ENCODE data around the gene MLXIP. TPM values are rescaled to one million over a fixed set of nuclear protein-coding genes. Genes with fewer than 3 reads are reported as not detected.

Gene MLXIP
- total and polyA plus RNA-seq, 2 experiments from 2014 or later, result 16.2 to 23.0 TPM

- no peaks in the 10 kb centered on the region for H3K36me3 ChIP-seq (ENCODE audit: insufficient read depth)
- H3K27ac Mint-ChIP-seq, result no peak overlapping the region
- TF ChIP-seq CREB1 (CRISPR knock-in tag; IDR thresholded peaks at IDR 0.05; ENCODE audit: low read depth), result no peak
- DNase-seq (ENCODE audit: low spot score) (no peak), ATAC-seq (no peak)
- H3K27me3 Mint-ChIP-seq (ENCODE audit: insufficient read depth, low read depth, poor library complexity), result peaks cover 4% of the 10 kb centered on the region
- no peaks in the 10 kb centered on the region for H3F3A ChIP-seq (replicated peaks; ENCODE audit: low read depth)
- no peaks in the 10 kb centered on the region for H3K79me2 ChIP-seq (replicated peaks; ENCODE audit: insufficient read depth)
- H3K4me3 ChIP-seq, result no peak overlapping the region
- H3K27me3 ChIP-seq (ENCODE audit: insufficient read depth), result no peaks in the 10 kb centered on the region
- no peak overlapping the region for H3K4me2 ChIP-seq
- H3K9me3 Mint-ChIP-seq, result no peaks in the 10 kb centered on the region
- no peak overlapping the region for H2AFZ ChIP-seq
- H3K4me3 Mint-ChIP-seq, result no peak overlapping the region
- H3K4me1 ChIP-seq (ENCODE audit: insufficient read depth), result no peaks in the 10 kb centered on the region
- no peaks in the 10 kb centered on the region for H3K36me3 Mint-ChIP-seq (ENCODE audit: low read depth)
- no peaks in the 10 kb centered on the region for H4K20me1 ChIP-seq (replicated peaks; ENCODE audit: insufficient read depth)
- H3K4me1 Mint-ChIP-seq, result no peaks in the 10 kb centered on the region
- H3K27ac ChIP-seq (ENCODE audit: low read depth), result no peak overlapping the region
- H3K9me2 ChIP-seq (ENCODE audit: insufficient read depth), result no peaks in the 10 kb centered on the region
These were observed 92.8 kb downstream of the MLXIP start for GRCh38 chr12:122171399-122171798.

DNA sequence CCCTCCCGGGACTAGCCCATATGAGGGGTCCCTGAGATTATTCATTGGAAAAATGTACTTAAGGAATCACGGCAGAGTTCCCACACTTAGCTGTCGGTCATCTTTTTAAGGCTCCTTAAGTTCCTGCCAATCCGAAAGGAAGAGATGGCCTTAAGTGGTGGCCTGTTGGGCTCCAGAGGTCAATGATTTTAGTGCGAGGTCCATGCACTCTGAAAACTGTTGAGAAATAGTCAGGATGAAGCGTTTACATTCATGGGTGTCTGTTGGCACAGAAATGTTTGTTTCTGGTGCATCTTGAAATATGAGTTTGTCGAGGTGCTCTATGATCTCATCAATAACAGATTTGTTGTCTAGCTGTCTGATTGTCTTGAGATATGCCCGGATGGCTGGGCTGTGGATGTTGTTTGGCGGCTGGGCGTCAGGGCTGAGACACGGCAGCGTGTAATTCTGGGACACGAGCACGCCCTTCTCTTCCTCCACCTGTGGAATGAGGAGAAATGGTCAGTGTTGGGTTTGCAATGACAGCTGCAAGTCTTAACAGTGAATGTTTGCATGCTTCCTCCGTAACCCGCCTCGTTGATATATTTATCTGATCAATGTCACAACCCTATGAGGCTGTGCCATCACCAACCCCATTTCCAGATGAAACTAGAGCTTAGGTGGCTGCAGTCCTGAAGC lies 93.8 kb downstream of the MLXIP start:
- peaks cover 6% of the 10 kb centered on the region for H3K27me3 Mint-ChIP-seq (ENCODE audit: insufficient read depth, low read depth, poor library complexity)
- Histone ChIP-seq H3K4me3 (no peak overlapping the region), H3K36me3 (ENCODE audit: insufficient read depth) (no peaks in the 10 kb centered on the region), H3K9me2 (ENCODE audit: insufficient read depth) (no peaks in the 10 kb centered on the region), H3F3A (replicated peaks; ENCODE audit: low read depth) (no peaks in the 10 kb centered on the region), H3K4me2 (no peak overlapping the region), H4K20me1 (replicated peaks; ENCODE audit: insufficient read depth) (no peaks in the 10 kb centered on the region), H2AFZ (no peak overlapping the region), H3K4me1 (ENCODE audit: insufficient read depth) (no peaks in the 10 kb centered on the region), H3K27me3 (ENCODE audit: insufficient read depth) (no peaks in the 10 kb centered on the region), H3K79me2 (replicated peaks; ENCODE audit: insufficient read depth) (no peaks in the 10 kb centered on the region), H3K27ac (ENCODE audit: low read depth) (no peak overlapping the region)
- no peaks in the 10 kb centered on the region for H3K36me3 Mint-ChIP-seq (ENCODE audit: low read depth)
- no peak for DNase-seq (ENCODE audit: low spot score)
- H3K9me3 Mint-ChIP-seq, result no peaks in the 10 kb centered on the region
- no peaks in the 10 kb centered on the region for H3K4me1 Mint-ChIP-seq
- TF ChIP-seq REST (IDR thresholded peaks at IDR 0.05; ENCODE audit: unreplicated experiment) (no peak), CTCF (conservative IDR thresholded peaks at IDR 0.05; ENCODE audit: low read depth in 2 of 2) (no peak), EZH2phosphoT487 (IDR thresholded peaks at IDR 0.05; ENCODE audit: unreplicated experiment) (no peak)
- TF ChIP-seq, protein P1, sequence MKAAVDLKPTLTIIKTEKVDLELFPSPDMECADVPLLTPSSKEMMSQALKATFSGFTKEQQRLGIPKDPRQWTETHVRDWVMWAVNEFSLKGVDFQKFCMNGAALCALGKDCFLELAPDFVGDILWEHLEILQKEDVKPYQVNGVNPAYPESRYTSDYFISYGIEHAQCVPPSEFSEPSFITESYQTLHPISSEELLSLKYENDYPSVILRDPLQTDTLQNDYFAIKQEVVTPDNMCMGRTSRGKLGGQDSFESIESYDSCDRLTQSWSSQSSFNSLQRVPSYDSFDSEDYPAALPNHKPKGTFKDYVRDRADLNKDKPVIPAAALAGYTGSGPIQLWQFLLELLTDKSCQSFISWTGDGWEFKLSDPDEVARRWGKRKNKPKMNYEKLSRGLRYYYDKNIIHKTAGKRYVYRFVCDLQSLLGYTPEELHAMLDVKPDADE (IDR thresholded peaks at IDR 0.05), result no peak
- H3K27ac Mint-ChIP-seq, result no peak overlapping the region
- ATAC-seq, result no peak
- H3K4me3 Mint-ChIP-seq, result no peak overlapping the region
